Lung (tissue), 12 donors: ENCODE measurements around the gene SFXN5. TPM values are rescaled to one million over a fixed set of nuclear protein-coding genes. Genes with fewer than 3 reads are reported as not detected.

ENCODE experiments used
- ATAC-seq: fragments of 200-7000 bp; cut with Tn5 transposase; one replicate; pipeline ENCODE4 v1.9.1; 2020; ENCODE audit warnings: moderate number of reproducible peaks; ENCODE audit not compliant: insufficient read depth, low FRiP score
- DNase-seq, 3 donors: peaks; one replicate each; pipeline ENCODE4 v3.0.0-alpha.2; 2013 to 2017
- H3K27ac ChIP-seq, 2 donors: one replicate each; pipeline ENCODE4 v1.5.1; 2013; ENCODE audit warnings: mild to moderate bottlenecking in 2 of 2, moderate library complexity in 2 of 2, control low read depth in 1 of 2, inconsistent platforms in 1 of 2, low read depth in 1 of 2, low read length in 1 of 2
- H3K27me3 ChIP-seq, 3 donors: one replicate each; pipeline ENCODE4 v1.5.1; 2013; ENCODE audit warnings: low read length in 2 of 3; ENCODE audit not compliant: control insufficient read depth in 3 of 3, insufficient read depth in 3 of 3
- H3K36me3 ChIP-seq, 4 donors: one replicate each; pipeline ENCODE4 v1.5.1; 2013; ENCODE audit warnings: low read length in 4 of 4, mild to moderate bottlenecking in 1 of 4, moderate library complexity in 1 of 4; ENCODE audit not compliant: control insufficient read depth in 4 of 4, insufficient read depth in 4 of 4
- H3K4me1 ChIP-seq, 5 donors: one replicate each; pipeline ENCODE4 v1.5.1; 2013; ENCODE audit warnings: low read length in 5 of 5, mild to moderate bottlenecking in 2 of 5, moderate library complexity in 1 of 5; ENCODE audit not compliant: control insufficient read depth in 5 of 5, insufficient read depth in 5 of 5
- H3K4me3 ChIP-seq: one replicate; pipeline ENCODE4 v1.5.1; 2013; ENCODE audit warnings: mild to moderate bottlenecking, control low read depth, moderate library complexity
- H3K9ac ChIP-seq, 2 donors: one replicate each; pipeline ENCODE4 v1.5.1; 2013; ENCODE audit warnings: low read length in 2 of 2, control low read depth in 1 of 2; ENCODE audit not compliant: insufficient read depth in 1 of 2
- H3K9me3 ChIP-seq, 4 donors: one replicate each; pipeline ENCODE4 v1.5.1; 2013; ENCODE audit warnings: low read length in 3 of 4, mild to moderate bottlenecking in 1 of 4, moderate library complexity in 1 of 4; ENCODE audit not compliant: control insufficient read depth in 4 of 4, insufficient read depth in 3 of 4
- WGBS, 2 donors: extraction: QIAGEN DNeasy Blood & Tissue Kit; methylation state at CpG; one replicate each; pipeline ENCODE4 v1.1.7; 2013; 5-methylcytosine and 5-hydroxymethylcytosine counted together
- polyA plus RNA-seq, 2 donors: library from polyadenylated mRNA; stranded (reverse); fragments of 200-250 nt; gene quantifications; one replicate each; pipeline ENCODE4 v1.2.1, GENCODE V29; 2013
- total RNA-seq, 2 donors: library from RNA; depleted of rRNA in 1 of 2; stranded (reverse); fragments of >200 nt in 1 of 2; gene quantifications; one replicate each; pipeline ENCODE4 v1.2.1, GENCODE V29; 2014 to 2021
- TF ChIP-seq, protein P1 (sequence below): IDR thresholded peaks from 2 replicates; pipeline ENCODE4 v1.5.1; 2012; ENCODE audit warnings: mild to moderate bottlenecking; ENCODE audit errors: control extremely low read depth, extremely low read depth
- donor health status: control.
- donor health status: control.
- donor health status: Bipolar disorder and iron deficiency.
- donor health status: healthy.
- donor health status: DM: yes; HTN: yes; CAD: no.

The SFXN5 gene
- total and polyA plus RNA-seq, 4 donors = 8.3 to 15.6 (median 9.6) TPM

GRCh38 chr2:72953528-72953927 is 118.0 kb downstream of the SFXN5 start:
- DNase-seq = no peak
- ATAC-seq = no peak

DNA sequence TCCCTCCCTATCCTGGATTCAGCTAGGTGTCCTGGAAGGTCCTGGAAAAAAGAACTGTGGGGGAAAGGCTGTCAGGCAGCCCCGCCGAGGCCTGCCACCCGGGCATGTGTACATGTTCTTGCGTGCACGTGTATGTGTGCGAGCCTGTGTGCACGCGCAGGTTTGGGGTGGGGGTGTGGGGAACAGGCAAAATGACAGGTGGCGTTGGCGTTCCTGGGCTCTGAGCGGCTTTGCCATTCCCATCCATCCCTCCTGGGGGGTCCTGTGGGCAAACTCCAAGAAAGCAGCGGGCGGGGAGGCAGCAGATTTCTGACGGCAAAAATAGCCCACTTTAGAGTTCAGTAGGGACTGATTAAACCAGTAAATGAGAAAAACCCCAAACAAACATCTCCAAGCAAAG is 118.6 kb downstream of the SFXN5 start:
- no peaks in the 10 kb centered on the region for H3K36me3 ChIP-seq
- H3K9ac ChIP-seq = no peak overlapping the region
- ATAC-seq = no peak
- no peak overlapping the region for H3K4me3 ChIP-seq
- no peaks in the 10 kb centered on the region for H3K9me3 ChIP-seq
- TF ChIP-seq, protein P1, sequence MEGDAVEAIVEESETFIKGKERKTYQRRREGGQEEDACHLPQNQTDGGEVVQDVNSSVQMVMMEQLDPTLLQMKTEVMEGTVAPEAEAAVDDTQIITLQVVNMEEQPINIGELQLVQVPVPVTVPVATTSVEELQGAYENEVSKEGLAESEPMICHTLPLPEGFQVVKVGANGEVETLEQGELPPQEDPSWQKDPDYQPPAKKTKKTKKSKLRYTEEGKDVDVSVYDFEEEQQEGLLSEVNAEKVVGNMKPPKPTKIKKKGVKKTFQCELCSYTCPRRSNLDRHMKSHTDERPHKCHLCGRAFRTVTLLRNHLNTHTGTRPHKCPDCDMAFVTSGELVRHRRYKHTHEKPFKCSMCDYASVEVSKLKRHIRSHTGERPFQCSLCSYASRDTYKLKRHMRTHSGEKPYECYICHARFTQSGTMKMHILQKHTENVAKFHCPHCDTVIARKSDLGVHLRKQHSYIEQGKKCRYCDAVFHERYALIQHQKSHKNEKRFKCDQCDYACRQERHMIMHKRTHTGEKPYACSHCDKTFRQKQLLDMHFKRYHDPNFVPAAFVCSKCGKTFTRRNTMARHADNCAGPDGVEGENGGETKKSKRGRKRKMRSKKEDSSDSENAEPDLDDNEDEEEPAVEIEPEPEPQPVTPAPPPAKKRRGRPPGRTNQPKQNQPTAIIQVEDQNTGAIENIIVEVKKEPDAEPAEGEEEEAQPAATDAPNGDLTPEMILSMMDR = no peak
- no peaks in the 10 kb centered on the region for H3K27me3 ChIP-seq
- H3K4me1 ChIP-seq = peaks cover 0 to 13% (median 0%) of the 10 kb centered on the region in 5 donors
- H3K27ac ChIP-seq = no peak overlapping the region
- DNase-seq = no peak
- WGBS, 2 donors = 94 to 96% methylated on average over 14 of the region's 14 CpGs

More at GRCh38 chr2:72953528-72953927, 118.0 kb downstream of the SFXN5 start:
- Histone ChIP-seq H3K36me3 (no peaks in the 10 kb centered on the region), H3K4me3 (no peak overlapping the region), H3K4me1 (peaks cover 0 to 8% (median 0%) of the 10 kb centered on the region in 5 donors), H3K27me3 (no peaks in the 10 kb centered on the region), H3K9ac (no peak overlapping the region), H3K27ac (no peak overlapping the region), H3K9me3 (no peaks in the 10 kb centered on the region)
- TF ChIP-seq, protein P1 = no peak
- WGBS, 2 donors = 96 to 98% methylated on average over 1 of the region's 1 CpG

GRCh38 chr2:72952110-72952823 is 119.2 kb downstream of the SFXN5 start:
- no peaks in the 10 kb centered on the region for H3K27me3 ChIP-seq
- H3K27ac ChIP-seq = no peak overlapping the region
- 89 to 96% methylated on average over 8 of the region's 8 CpGs for WGBS, 2 donors
- no peaks in the 10 kb centered on the region for H3K9me3 ChIP-seq
- no peak for DNase-seq
- no peak overlapping the region for H3K4me3 ChIP-seq
- H3K36me3 ChIP-seq = no peaks in the 10 kb centered on the region
- no peak for ATAC-seq
- peaks cover 0 to 14% (median 0%) of the 10 kb centered on the region in 5 donors for H3K4me1 ChIP-seq
- no peak overlapping the region for H3K9ac ChIP-seq
- TF ChIP-seq, protein P1 = no peak
